ENCODE results near the gene SEPTIN1.

Gene SEPTIN1

DNA sequence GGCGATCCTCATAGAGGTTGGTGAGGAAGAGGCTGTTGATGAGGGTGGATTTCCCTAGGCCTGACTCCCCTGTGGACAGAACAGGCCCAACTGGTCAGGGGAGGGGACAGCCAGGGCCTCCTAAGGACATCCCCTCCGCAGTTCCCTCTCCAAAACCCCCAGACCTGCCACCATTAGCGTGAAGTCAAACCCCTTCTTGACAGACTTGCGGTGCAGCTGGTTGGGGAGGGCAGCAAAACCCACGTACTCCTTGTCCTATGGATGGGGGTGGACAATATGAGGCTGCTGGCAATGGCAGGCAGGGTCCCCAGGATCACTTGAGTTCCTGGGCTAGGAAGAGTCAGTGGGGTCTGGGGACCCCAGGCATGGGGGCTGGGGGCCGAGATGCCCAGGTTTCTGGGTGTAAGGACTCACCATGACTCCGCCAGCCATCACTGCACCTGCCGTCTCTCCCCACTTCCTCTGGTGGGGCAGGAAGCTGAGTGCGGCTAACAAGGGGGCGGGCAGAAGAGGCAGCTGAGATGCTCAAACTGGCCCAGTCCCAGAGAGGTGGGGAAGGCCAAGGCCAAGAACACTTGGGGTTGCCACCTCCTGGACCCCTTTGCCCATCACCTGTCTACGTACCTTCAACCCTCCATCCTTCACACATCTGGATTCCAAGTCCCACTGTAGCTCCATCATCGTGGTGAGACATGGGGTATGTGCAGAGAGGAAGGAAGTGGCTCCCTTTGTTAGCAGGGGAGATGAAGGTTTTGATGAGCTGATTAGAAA lies at the start of gene SEPTIN1:
TSS of gene SEPTIN1 (minus strand) at position 451 of the 771 bp plus-strand sequence. CDS start at position 432, 19 bp downstream.
- DNase-seq: no peak

DNA sequence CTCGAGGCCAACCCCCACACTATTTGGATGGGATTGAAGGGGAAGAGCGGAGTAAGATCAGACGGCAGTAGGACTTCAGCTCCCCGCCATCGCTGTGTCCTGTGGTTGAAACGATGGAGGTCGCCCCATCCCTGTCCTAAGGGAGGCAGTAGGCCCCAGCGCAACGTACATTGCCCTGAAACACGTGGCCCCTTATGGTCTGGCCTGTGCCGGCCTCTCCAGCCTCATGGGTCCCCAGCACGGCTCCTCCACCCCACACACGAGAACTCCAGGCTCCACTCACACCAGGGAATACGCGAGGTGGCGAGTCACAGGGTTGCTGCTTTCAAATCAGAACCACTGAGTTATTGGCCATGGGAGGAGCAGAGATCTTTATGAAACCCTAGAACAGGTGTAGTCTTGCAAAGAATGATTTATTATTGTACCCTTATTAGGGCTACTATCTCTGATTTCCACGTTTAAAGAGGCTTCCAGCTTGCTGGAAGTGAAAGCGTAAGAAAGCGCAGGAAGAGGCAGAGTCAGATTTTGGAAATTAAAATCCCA lies 48.1 kb upstream of the SEPTIN1 start:
- no peak for DNase-seq

GRCh38 chr16:30429678-30430427 lies 47.5 kb upstream of the SEPTIN1 start, which contains the start of gene DCTPP1:
TSS of gene DCTPP1 (minus strand) at chr16:30430030. CDS start at chr16:30429980, 50 bp downstream.
- DNase-seq: peak; percentile 99

- DNase-seq: no peak
Observed at GRCh38 chr16:30429418-30429677, 47.0 kb upstream of the SEPTIN1 start.

DNA sequence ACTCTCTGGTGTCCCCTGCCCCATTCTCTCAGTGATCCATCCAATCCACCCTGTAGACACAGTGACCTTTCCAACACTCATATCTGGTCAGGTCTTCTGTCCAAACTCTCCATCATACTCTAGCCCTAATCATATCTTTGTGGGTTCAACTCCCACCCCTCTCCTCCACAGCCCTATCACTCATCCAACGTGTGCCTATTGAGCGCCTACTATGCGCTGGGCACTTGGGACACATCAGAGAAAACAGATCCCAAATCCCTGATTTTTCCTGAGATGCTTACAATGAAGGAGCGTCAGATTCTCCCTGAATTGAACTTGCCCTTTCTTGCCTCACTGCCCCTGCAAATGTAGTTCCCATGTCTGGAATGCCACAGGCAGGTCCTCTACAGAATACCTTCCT lies 45.7 kb upstream of the SEPTIN1 start:
- no peak for DNase-seq

- no peak for DNase-seq
Observed at GRCh38 chr16:30421010-30421409, 38.6 kb upstream of the SEPTIN1 start.

- DNase-seq: no peak
Observed at GRCh38 chr16:30418350-30419181, 36.2 kb upstream of the SEPTIN1 start.

DNA sequence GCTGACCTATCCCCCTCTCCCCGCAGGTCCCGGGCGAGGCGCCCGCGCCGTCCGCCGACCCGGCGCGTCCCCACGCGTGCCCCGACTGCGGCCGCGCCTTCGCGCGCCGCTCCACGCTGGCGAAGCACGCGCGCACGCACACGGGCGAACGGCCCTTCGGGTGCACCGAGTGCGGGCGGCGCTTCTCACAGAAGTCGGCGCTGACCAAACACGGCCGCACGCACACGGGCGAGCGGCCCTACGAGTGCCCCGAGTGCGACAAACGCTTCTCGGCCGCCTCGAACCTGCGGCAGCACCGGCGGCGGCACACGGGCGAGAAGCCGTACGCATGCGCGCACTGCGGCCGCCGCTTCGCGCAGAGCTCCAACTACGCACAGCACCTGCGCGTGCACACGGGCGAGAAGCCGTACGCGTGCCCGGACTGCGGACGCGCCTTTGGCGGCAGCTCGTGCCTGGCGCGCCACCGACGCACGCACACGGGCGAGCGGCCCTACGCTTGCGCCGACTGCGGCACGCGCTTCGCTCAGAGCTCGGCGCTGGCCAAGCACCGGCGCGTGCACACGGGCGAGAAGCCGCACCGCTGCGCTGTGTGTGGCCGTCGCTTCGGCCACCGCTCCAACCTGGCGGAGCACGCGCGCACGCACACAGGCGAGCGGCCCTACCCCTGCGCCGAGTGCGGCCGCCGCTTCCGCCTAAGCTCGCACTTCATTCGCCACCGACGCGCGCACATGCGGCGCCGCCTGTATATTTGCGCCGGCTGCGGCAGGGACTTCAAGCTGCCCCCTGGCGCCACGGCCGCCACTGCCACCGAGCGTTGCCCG lies 35.4 kb upstream of the SEPTIN1 start:
- peak; percentile 91 for DNase-seq

GRCh38 chr16:30416624-30417528 lies 34.5 kb upstream of the SEPTIN1 start:
- DNase-seq: no peak

DNA sequence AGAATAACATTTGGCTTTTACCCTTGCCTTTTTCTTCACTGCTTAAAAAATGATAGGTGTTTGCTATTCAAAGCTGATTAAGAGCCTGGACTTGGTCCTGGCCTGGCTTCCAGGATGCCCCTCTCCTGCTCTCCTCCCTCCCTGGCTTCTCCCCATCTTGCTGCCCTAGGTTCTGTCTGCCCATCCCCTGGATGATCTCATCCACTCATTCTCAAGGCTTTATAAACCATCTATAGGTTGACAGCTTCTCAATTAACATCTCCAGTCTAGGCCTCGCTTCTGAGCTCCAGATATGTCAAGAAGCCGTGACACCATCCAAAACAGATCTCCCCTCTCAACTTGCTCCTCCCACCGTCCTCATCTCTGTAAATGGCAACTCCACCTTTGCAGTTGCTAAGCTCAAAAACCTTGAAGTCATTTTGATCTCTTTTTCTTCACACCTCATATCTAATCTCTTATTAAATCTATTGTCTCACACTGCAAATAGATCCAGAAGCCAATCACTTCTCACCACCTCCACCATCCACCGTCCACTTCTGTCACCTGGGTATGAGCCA lies 33.8 kb upstream of the SEPTIN1 start:
- no peak for DNase-seq

GRCh38 chr16:30414159-30414558 lies 31.8 kb upstream of the SEPTIN1 start:
- DNase-seq: no peak

GRCh38 chr16:30413112-30413806 lies 30.9 kb upstream of the SEPTIN1 start:
- DNase-seq: no peak

- peak; percentile 82 for DNase-seq
Observed at GRCh38 chr16:30409125-30410060, 27.0 kb upstream of the SEPTIN1 start.

- DNase-seq: no peak
Observed at GRCh38 chr16:30407804-30408534, 25.6 kb upstream of the SEPTIN1 start.

- DNase-seq: peak; percentile 87
Observed at GRCh38 chr16:30407102-30407803, 24.9 kb upstream of the SEPTIN1 start, which contains the start of gene ZNF771. TSS of gene ZNF771 (plus strand) at chr16:30407606. CDS start at chr16:30408054, 448 bp downstream.

DNA sequence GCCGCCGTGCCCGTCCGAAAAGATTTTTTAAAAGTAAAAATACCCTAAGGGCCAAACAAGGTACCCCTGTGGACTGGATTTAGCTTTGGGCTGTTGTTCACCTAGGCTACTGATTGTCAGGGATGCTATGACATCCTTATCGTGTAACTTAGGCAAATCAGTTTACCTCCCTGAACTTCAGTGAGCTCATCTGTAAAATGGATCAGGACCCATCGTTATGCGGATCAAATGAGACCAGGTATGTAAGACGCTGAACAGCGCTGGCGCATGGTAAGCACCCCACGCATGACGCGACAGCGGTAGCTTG lies 24.4 kb upstream of the SEPTIN1 start:
- no peak for DNase-seq

GRCh38 chr16:30401768-30402425 lies 19.5 kb upstream of the SEPTIN1 start:
- DNase-seq: no peak

Data from fibroblast of skin of right biceps (primary cell).